Lower leg skin (tissue), 4 donors: ENCODE results near the gene NHLRC2. TPM values are rescaled to one million over a fixed set of nuclear protein-coding genes. Genes with fewer than 3 reads are reported as not detected.

ENCODE experiments used
- DNase-seq, 2 donors: peaks; one replicate each; pipeline ENCODE4 v3.0.0-alpha.2; 2019; ENCODE audit warnings: low spot score in 2 of 2
- H3K4me3 ChIP-seq: fragments of 200-600 bp; sonication (generic); 2 replicates; pipeline ENCODE4 v1.5.1; 2017; ENCODE audit warnings: mild to moderate bottlenecking, low read depth; ENCODE audit not compliant: poor library complexity, severe bottlenecking
- POLR2A ChIP-seq, 2 donors: fragments of 450-650 bp; IDR thresholded peaks; one replicate each; pipeline ENCODE4 v1.6.1; 2016 to 2017; ENCODE audit warnings: antibody characterized with exemption in 2 of 2, mild to moderate bottlenecking in 1 of 2, moderate library complexity in 1 of 2
- WGBS, 2 donors: methylation state at CpG; one replicate each; pipeline ENCODE4 v1.1.5; 2018; 5-methylcytosine and 5-hydroxymethylcytosine counted together
- intact Hi-C: fragments of 100-400 bp; cut with DNase I; formaldehyde crosslinking; loops from one replicate; pipeline ENCODE4 v1.15.0; 2023; ENCODE audit warnings: low total_unique reads
- total RNA-seq, 4 donors: library from RNA; depleted of rRNA; stranded (reverse); fragments of >200 nt; gene quantifications; one replicate each; pipeline ENCODE4 v1.1.0, GENCODE V29; 2016
- TF ChIP-seq, protein P1 (sequence below), 3 donors: fragments of 450-650 bp; IDR thresholded peaks; one replicate each; pipeline ENCODE4 v1.5.1; 2016; ENCODE audit warnings: antibody characterized with exemption in 3 of 3, mild to moderate bottlenecking in 3 of 3, moderate library complexity in 2 of 3

NHLRC2 gene
- total RNA-seq, 4 donors from 2014 or later = 18.9 to 71.2 (median 48.0) TPM

DNA sequence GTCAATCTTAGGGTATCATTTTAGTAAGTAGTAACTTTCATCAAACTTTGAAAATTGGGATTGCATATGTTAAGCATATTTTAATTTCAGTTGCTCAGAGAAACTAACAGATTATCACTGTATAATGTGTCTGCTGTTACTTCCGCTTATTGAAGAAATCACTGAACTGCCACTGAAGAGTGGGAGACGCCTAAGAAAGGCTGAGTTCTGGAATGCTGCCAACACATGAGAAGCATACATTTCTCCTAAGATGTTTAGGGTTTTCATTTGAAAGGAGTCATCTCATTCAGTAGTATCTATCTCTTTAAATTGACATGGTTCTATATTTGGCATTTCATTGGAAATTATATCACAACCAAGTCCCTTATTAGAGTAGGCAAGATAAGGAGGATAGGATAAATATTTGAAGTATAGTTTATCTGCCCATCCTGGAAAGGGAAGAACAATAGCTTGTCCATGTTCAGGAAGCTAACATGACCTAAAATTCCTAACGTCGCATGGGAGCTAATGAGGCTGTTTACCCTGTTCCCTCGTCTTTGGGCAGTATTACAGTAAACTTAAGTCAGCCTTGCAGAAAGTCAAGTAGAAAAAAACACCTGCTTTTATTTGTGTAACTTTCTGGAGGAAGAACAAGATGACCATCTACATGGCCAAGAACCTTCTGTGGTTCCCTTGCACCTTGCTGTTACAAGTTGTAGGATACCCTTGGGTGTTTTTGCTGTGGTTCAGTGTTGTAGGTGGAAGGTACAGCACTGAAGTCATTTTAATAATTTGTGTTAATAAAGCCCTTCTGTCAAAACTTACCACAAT, 67.3 kb downstream of the NHLRC2 start:
- intact Hi-C loops = no loop called here
- WGBS, 2 donors = 47 to 53% methylated on average over 5 of the region's 5 CpGs
- DNase-seq = no peak

DNA sequence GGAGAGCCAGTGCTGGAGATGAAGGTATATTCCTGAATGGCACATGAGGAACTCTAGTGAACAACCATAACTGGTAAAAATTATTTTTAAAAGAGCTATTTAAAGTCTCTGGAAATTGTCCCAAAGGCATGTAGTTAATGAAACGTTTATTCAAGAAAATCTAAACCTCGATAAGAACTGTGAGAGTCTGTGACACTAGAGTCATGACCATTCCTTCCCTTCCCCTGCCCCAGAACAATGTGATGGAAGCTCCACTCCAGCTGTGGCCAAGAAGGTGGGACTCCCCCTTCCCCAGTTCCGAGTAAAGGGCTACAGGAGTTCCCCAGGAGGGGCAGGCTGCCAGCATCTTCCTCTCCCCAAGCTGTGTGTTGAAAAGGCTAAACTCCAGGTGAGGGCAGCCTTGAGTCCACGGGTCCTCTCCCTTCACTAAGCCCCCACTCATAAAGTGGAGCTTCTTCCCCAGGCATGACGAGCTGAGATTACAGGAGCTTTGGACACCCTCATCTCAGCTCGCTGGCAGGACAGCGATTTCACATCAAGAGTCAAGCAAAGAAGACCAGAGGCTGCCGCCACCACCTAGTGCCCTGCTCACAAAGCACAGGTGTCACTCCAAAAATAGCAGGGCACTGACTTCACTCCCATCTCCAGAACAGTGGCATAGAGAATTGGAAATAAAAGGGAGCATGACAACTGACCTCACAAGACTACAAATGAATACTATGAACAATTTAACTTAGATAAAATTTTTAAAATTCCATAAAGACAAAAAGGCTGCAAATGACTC, 68.5 kb downstream of the NHLRC2 start:
- no peak overlapping the region for H3K4me3 ChIP-seq
- intact Hi-C loops = no loop called here
- WGBS, 2 donors = 40 to 50% methylated on average over 8 of the region's 8 CpGs
- TF ChIP-seq POLR2A (IDR thresholded peaks at IDR 0.05) = no peak
- TF ChIP-seq, protein P1, sequence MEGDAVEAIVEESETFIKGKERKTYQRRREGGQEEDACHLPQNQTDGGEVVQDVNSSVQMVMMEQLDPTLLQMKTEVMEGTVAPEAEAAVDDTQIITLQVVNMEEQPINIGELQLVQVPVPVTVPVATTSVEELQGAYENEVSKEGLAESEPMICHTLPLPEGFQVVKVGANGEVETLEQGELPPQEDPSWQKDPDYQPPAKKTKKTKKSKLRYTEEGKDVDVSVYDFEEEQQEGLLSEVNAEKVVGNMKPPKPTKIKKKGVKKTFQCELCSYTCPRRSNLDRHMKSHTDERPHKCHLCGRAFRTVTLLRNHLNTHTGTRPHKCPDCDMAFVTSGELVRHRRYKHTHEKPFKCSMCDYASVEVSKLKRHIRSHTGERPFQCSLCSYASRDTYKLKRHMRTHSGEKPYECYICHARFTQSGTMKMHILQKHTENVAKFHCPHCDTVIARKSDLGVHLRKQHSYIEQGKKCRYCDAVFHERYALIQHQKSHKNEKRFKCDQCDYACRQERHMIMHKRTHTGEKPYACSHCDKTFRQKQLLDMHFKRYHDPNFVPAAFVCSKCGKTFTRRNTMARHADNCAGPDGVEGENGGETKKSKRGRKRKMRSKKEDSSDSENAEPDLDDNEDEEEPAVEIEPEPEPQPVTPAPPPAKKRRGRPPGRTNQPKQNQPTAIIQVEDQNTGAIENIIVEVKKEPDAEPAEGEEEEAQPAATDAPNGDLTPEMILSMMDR (IDR thresholded peaks at IDR 0.05) = no peak
- DNase-seq = no peak

More for the DNA sequence above, 67.3 kb downstream of the NHLRC2 start:
- H3K4me3 ChIP-seq = no peak overlapping the region
- TF ChIP-seq, protein P1 (IDR thresholded peaks at IDR 0.05) = no peak
- TF ChIP-seq POLR2A (IDR thresholded peaks at IDR 0.05) = no peak

DNA sequence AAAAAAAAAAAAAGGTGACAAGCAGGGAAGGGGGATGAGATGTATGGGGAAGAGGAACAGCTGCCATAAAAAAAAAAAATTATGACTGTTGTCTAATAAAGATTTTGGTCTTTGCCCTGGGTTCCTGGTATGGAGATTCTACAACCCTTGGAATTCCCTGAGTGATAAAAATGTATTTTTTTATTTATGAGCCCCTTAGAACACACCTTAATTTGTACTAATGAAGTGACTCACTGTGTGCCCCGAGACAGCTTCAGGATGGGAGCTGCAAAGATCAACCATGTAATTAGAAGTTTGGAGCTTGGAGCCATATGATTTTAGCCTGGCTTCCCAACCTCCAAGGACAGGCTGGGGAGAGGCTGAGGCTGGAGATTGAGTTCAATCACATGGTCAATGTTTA, 69.7 kb downstream of the NHLRC2 start:
- intact Hi-C loops = no loop called here
- no peak for TF ChIP-seq POLR2A (IDR thresholded peaks at IDR 0.05)
- TF ChIP-seq, protein P1 (IDR thresholded peaks at IDR 0.05) = no peak
- WGBS, 2 donors = 75 to 86% methylated on average over 1 of the region's 1 CpG
- DNase-seq = no peak
- H3K4me3 ChIP-seq = no peak overlapping the region

DNA sequence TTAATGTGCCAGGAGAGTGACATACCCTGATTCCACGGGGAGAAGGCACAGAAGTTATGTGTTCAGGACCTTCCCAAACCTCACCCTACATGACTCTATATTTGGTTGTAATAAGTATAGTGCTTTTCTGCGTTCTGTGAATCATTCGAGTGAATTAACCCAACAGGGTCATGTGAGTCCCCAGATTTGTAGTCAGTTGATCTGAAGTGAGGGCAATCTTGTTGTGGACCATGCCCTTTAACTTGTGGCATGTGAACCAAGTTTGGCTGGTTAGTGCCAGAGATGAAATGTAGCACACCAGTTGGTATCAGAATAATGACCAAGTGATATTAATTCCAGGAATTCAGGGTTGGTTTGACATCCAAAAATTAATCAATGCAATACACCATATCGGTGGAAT, 70.2 kb downstream of the NHLRC2 start:
- intact Hi-C loops = no loop called here
- TF ChIP-seq, protein P1 (IDR thresholded peaks at IDR 0.05) = no peak
- no peak for TF ChIP-seq POLR2A (IDR thresholded peaks at IDR 0.05)
- no peak overlapping the region for H3K4me3 ChIP-seq
- 73 to 85% methylated on average over 4 of the region's 4 CpGs for WGBS, 2 donors
- no peak for DNase-seq

DNA sequence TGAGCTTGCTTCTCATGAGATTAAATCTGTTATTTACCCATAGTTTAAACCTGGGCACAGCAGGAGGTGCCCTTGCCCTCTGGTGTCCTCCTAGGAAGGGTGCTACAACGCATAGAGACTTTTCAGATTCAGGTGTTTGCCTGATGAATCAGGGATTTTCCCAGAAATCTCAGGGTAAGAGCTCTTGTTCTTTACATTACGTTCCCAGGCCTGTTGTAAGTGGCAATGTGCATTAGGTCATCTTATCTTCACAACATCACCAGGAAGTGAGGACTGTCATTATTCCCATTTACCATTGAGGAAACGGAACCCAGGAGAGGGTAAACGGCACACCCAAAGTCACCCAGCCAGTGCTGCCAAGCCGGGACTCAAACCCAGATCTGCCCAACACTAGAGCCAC, 73.0 kb downstream of the NHLRC2 start:
- whole genome bisulfite sequencing, 2 donors = 73 to 80% methylated on average over 5 of the region's 5 CpGs
- intact Hi-C loops = no loop called here
- no peak for DNase-seq
- no peak overlapping the region for H3K4me3 ChIP-seq
- TF ChIP-seq POLR2A (IDR thresholded peaks at IDR 0.05) = no peak
- TF ChIP-seq, protein P1 (IDR thresholded peaks at IDR 0.05) = no peak
